Measurements from ENCODE around the gene SCIN.
"Not testable (repeated sequence)": the region's sequence is repeated elsewhere in the genome, so short reads cannot be mapped to it uniquely, and the experiment has no call there.

Gene SCIN

DNA sequence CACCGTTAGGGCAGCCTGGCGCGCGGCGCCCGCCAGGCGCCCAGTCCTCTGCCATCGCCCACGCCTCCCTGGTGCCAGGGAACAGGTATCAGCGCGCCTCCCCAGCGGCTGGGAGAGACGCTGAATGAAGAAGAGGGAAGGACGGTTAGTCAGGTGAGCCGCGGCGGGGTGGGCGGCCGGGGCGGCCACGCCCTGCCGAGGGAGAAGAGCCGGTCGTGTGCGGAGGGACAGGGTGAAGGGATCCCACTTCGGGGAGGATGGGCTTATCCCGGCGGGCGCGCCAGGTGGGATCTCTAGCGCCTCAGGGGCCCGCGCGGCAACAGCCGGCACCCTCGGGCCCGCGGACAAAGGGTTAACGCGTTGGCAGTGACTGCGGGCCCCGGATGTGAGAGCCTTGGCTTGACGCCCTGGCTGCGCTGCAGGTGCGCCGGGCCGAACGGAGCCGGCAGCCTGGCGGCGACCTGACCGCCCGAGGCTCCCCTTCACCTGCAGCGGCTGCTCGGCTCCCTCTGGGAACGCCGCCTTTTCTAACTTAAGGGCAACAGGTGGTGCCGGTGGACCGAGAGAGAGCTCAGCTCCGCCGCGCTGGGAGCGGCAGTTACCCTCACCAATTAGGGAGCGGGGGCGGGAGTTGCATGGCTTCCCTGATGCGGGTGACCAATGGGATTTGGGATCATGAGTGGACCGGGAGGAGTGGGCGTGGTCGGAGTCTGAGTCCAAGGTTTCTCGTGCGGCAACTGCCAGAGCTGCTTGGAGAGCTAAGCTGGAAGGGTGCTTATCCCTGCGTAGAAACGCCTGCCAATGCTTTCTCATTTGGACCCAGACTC is 116.6 kb downstream of the SCIN start, which contains the start of gene ARL4A:
Gene ARL4A (plus strand): TSS at position 743 of the 827 bp plus-strand sequence. CDS start 622 bp downstream, outside the sequence.
- H3K4me1 ChIP-seq (ENCODE audit: low read depth, poor library complexity, severe bottlenecking) = peaks cover 21% of the 10 kb centered on the region
- peak within 1 kb of the TSS; percentile 88 for H2AFZ ChIP-seq (ENCODE audit: low read depth)
- H3K36me3 ChIP-seq (ENCODE audit: insufficient read depth) = no peaks in the 10 kb centered on the region
- H3K9ac ChIP-seq = peak within 1 kb of the TSS; percentile 99
- peak within 1 kb of the TSS; percentile 85 for H3K4me2 ChIP-seq
- no peaks in the 10 kb centered on the region for H3K27me3 ChIP-seq (ENCODE audit: insufficient read depth, low read depth)
- TF ChIP-seq, protein P1, sequence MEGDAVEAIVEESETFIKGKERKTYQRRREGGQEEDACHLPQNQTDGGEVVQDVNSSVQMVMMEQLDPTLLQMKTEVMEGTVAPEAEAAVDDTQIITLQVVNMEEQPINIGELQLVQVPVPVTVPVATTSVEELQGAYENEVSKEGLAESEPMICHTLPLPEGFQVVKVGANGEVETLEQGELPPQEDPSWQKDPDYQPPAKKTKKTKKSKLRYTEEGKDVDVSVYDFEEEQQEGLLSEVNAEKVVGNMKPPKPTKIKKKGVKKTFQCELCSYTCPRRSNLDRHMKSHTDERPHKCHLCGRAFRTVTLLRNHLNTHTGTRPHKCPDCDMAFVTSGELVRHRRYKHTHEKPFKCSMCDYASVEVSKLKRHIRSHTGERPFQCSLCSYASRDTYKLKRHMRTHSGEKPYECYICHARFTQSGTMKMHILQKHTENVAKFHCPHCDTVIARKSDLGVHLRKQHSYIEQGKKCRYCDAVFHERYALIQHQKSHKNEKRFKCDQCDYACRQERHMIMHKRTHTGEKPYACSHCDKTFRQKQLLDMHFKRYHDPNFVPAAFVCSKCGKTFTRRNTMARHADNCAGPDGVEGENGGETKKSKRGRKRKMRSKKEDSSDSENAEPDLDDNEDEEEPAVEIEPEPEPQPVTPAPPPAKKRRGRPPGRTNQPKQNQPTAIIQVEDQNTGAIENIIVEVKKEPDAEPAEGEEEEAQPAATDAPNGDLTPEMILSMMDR (conservative IDR thresholded peaks at IDR 0.05; ENCODE audit: low read depth, low read length) = peak; percentile 56
- H3K27ac ChIP-seq = peak within 1 kb of the TSS; percentile 99
- 0 out of 2 replicates have a peak, but pooled peaks cover 4% of the 10 kb centered on the region for H4K20me1 ChIP-seq (ENCODE audit: insufficient read depth)
- H3K79me2 ChIP-seq (ENCODE audit: insufficient read depth, low read depth) = peaks cover 42% of the 10 kb centered on the region
- H3K4me3 ChIP-seq (IDR thresholded peaks at IDR 0.05; ENCODE audit: insufficient read depth, low read depth, low read length) = peak within 1 kb of the TSS; percentile 12

DNA sequence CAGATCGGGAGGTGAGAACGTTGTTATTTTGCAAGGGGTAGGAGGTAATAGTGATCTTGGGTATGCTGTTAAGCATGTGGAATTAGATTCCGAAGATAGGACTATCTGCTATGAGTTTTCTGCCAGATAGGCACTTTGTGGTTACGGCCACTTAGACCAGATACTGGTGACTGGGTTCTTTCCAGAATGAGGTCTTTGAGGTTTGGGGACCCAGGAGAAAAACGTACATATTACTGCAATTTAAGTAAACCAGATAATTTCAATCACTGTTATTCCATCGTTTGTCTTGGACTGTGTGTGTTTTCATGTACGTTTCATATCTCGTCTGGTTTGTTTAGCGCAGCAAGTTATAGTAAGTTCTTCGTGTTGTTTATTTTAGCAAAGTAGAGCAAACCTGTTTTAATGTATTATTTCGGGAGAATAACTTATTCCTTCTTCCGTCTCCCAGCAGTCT is 117.2 kb downstream of the SCIN start:
- H3K36me3 ChIP-seq (ENCODE audit: insufficient read depth) = no peaks in the 10 kb centered on the region
- H3K9ac ChIP-seq = peak overlapping the region; percentile 99
- 0 out of 2 replicates have a peak, but pooled peaks cover 4% of the 10 kb centered on the region for H4K20me1 ChIP-seq (ENCODE audit: insufficient read depth)
- H3K4me2 ChIP-seq = peak overlapping the region; percentile 85
- no peaks in the 10 kb centered on the region for H3K27me3 ChIP-seq (ENCODE audit: insufficient read depth, low read depth)
- H2AFZ ChIP-seq (ENCODE audit: low read depth) = peak overlapping the region; percentile 88
- peaks cover 43% of the 10 kb centered on the region for H3K79me2 ChIP-seq (ENCODE audit: insufficient read depth, low read depth)
- TF ChIP-seq, protein P1 (conservative IDR thresholded peaks at IDR 0.05; ENCODE audit: low read depth, low read length) = no peak
- peaks cover 21% of the 10 kb centered on the region for H3K4me1 ChIP-seq (ENCODE audit: low read depth, poor library complexity, severe bottlenecking)
- H3K4me3 ChIP-seq (IDR thresholded peaks at IDR 0.05; ENCODE audit: insufficient read depth, low read depth, low read length) = no peak overlapping the region
- H3K27ac ChIP-seq = peak overlapping the region; percentile 99

DNA sequence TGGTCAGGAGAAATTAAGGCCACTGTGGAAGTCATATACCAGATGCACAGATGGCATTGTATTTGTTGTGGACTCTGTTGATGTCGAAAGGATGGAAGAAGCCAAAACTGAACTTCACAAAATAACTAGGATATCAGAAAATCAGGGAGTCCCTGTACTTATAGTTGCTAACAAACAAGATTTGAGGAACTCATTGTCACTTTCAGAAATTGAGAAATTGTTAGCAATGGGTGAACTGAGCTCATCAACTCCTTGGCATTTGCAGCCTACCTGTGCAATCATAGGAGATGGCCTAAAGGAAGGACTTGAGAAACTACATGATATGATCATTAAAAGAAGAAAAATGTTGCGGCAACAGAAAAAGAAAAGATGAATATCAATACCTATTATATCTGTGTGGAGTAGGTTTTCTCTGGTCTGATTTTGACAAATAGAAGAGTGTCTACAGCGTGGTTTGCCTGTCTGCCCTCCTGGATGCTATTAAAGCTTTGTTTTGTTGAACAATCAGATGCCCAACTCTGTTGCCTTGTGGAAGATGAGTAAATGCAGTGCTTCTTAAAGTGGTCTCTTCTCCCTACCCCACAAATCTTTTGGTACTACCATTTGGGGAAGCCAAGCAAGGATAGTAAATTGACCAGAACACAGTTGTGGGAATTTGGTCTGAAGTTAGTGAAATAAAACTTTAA is 118.1 kb downstream of the SCIN start:
- H3K79me2 ChIP-seq (ENCODE audit: insufficient read depth, low read depth) = peaks cover 43% of the 10 kb centered on the region
- H3K9ac ChIP-seq; H3K27ac ChIP-seq; H4K20me1 ChIP-seq (ENCODE audit: insufficient read depth); H2AFZ ChIP-seq (ENCODE audit: low read depth); H3K27me3 ChIP-seq (ENCODE audit: insufficient read depth, low read depth); H3K36me3 ChIP-seq (ENCODE audit: insufficient read depth); H3K4me3 ChIP-seq (IDR thresholded peaks at IDR 0.05; ENCODE audit: insufficient read depth, low read depth, low read length): not testable (repeated sequence)
- H3K4me1 ChIP-seq (ENCODE audit: low read depth, poor library complexity, severe bottlenecking) = peaks cover 21% of the 10 kb centered on the region
- peak overlapping the region; percentile 85; the same call in 1 of the 2 replicates for H3K4me2 ChIP-seq

DNA sequence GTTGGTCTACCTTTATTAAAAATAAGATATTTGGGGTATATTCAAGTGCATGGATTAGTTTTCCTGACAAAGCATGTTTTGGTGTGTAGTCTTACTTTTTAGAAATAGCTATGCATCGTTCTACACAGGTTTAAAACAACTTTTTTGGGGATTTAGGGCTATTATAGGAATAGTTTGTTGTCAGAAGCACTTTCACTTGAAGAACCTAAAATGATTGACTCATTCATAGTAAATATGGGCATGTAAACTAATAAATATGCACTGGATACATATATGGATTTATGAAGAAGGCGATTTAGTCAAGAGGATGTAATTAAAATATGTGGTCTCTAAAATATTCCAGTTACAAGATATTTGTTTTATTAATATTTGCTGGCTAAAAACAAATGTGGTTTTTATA is 118.9 kb downstream of the SCIN start:
- H3K4me2 ChIP-seq = peak overlapping the region; percentile 7; the same call in 1 of the 2 replicates
- H3K9ac ChIP-seq = no peak overlapping the region
- peaks cover 43% of the 10 kb centered on the region for H3K79me2 ChIP-seq (ENCODE audit: insufficient read depth, low read depth)

More for the DNA sequence above, 118.9 kb downstream of the SCIN start:
- H3K36me3 ChIP-seq (ENCODE audit: insufficient read depth) = no peaks in the 10 kb centered on the region
- no peaks in the 10 kb centered on the region for H3K27me3 ChIP-seq (ENCODE audit: insufficient read depth, low read depth)
- TF ChIP-seq, protein P1 (conservative IDR thresholded peaks at IDR 0.05; ENCODE audit: low read depth, low read length) = no peak
- no peak overlapping the region for H3K27ac ChIP-seq
- H4K20me1 ChIP-seq (ENCODE audit: insufficient read depth) = 0 out of 2 replicates have a peak, but pooled peaks cover 4% of the 10 kb centered on the region
- H3K4me1 ChIP-seq (ENCODE audit: low read depth, poor library complexity, severe bottlenecking) = peaks cover 21% of the 10 kb centered on the region
- no peak overlapping the region for H2AFZ ChIP-seq (ENCODE audit: low read depth)
- H3K4me3 ChIP-seq (IDR thresholded peaks at IDR 0.05; ENCODE audit: insufficient read depth, low read depth, low read length) = no peak overlapping the region
